T-helper 22 cell (primary cell): ENCODE results near the gene WDHD1.
"Not testable (repeated sequence)": the region's sequence is repeated elsewhere in the genome, so short reads cannot be mapped to it uniquely, and the experiment has no call there.

Experiments used
- DNase-seq: peaks from one replicate; pipeline ENCODE4 v3.0.0-alpha.2; 2020; ENCODE audit warnings: low read depth

The WDHD1 gene

DNA sequence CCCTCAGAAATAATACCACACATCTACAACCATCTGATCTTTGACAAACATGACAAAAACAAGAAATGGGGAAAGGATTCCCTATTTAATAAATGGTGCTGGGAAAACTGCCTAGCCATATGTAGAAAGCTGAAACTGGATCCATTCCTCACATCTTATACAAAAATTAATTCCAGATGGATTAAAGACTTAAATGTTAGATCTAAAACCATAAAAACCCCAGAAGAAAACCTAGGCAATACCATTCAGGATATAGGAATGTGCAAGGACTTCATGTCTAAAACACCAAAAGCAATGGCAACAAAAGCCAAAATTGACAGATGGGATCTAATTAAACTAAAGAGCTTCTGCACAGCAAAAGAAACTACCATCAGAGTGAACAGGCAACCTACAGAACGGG, 74.1 kb downstream of the WDHD1 start:
- DNase-seq, result not testable (repeated sequence)

DNA sequence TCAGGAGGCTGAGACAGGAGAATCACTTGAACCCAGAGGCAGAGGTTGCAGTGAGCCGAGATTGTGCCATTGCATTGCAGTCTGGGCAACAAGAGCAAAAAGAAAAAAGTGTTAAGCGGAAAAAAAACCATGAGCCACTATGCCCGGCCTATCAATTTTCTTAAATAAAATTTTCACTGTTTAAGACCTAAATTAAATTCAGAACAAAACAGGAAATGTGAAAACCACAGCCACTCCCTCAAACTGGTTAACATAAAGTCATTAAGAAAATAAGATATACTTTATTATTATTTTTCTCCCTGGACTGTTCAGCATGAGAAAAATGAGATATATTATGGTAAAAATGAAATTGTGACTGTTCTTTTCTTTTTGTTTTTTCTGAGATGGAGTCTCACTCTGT, 79.7 kb downstream of the WDHD1 start:
- DNase-seq, result no peak

DNA sequence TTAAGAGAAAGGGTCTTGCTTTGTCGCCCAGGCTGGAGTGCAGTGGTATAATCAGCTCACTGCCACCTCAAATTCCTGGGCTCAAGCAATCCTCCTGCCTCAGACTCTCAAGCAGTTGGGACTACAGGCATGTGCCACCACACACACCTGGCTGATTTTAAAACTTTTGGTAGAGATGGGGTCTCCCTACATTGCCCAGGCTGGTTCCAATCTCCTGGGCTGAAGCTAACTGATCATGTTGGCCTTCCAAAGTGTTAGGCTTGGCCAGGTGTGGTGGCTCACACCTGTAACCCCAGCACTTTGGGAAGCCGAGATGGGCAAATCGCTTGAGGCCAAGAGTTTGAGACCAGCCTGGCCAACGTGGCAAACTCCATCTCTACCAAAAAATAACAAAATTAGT, 80.4 kb downstream of the WDHD1 start:
- no peak for DNase-seq

DNA sequence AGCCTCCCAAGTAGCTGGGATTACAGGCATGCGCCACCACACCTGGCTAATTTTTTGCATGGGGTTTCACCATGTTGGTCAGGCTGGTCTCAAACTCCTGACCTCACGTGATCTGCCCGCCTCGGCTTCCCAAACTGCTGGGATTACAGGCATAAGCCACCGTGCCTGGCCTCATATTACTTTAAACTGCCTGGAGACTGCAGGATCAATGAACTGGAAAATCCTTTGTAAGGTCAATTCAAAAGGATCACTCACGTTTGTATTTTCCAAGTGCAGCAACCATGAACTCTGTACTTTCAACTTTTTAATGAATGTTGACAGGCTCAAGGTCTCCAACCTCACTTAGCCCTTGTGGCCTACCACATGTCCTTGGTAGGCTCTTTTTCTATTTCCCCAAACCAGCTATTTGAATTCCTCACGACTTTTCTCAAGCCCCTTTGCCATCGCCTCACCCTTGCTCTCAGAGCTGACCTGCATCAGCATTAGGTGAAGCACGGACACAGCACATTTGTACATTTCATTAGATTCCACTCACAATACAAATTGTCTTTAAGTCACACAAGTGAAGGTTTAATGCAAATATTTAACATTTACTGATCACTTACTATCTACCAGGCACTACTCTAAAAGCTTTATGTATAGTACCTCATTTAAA, 82.0 kb downstream of the WDHD1 start:
- no peak for DNase-seq

DNA sequence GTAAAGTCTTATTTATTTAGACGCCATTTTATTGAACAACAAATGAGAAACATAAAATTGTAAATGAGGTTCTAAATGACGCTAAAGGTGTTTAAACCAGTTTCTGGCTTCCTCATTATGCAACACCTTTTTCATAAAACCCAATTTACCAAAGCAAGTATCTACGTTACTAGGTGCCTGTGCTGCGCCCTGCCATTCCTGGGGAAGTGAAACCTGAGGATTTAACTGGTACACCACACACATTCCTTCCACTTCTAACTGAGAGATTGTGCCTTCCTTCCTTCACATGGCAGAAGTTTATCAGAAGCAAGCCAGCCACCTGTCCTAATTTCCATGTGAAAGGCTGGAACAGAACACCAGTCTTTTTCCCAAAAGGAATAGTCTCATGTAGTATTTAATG, 84.0 kb downstream of the WDHD1 start:
- no peak for DNase-seq

DNA sequence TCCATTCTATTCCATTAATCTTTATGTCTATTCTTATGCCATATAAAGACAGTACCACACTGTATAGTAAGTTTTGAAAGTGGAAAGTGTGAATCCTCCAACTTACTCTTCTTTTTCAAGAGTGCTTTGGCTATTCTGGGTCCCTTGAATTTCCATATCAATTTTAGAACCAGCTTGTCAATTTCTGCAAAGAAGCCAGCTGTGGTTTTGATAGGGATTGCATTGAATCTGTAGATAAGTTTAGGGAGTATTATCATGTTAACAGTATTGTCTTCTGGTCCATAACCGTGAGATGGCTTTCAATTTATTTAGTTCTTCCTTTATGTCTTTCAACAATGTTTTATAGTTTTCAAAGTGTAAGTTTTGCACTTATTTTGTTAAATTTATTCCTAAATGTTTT, 90.1 kb downstream of the WDHD1 start:
- DNase-seq, result no peak

DNA sequence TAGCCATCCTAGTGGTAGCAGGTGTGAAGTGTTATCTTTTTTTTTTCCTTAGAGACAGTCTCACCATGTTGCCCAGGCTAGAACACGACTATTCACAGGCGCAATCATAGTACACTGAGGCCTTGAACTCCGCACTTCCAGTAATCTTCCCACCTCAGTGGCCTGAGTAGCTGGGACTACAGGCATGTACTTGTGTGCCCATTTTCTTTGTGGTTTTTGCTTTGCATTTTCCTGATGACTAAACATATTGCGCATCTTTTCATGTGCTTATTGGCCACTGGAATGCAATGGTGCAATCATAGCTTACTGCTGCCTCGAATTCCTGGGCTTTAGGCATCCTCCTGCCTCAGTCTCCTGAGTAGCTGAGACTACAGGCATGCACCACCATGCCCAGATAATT, 90.9 kb downstream of the WDHD1 start:
- no peak for DNase-seq

DNA sequence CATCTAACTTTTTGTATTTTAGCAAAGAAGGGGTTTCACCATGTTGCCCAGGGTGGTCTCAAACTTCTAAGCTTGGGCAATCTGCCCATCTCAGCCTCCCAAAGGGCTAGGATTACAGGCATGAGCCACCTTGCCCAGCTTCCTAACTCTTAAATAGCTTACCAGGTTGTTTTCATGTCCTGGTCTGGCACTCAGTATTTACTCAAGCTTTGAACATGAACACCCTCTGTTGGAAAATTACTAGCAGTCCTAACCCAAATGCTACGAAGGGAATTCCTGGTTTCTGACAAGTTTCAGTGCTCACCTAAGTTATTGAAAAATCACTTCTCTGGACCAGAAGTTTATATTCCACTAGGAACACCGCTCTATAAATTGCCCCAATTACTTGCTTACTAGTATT, 91.8 kb downstream of the WDHD1 start:
- no peak for DNase-seq

DNA sequence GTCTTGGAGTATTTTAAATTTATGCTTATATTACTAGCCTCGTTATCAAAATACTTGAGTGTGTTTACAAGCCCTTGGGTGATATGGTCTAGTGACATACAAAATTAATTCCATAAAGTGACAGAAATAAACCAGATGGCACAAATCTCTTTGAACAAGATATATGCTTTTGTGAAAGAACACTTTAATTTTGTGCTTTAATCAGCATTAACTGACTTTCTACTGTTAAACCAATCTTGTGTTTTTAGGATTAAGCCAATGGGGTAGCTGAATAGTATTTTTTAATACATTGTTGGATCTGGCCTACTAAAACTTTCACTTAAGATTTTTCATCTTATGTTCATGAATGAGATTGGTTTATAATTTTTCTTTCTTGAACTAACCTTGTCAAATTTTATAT, 93.9 kb downstream of the WDHD1 start:
- DNase-seq, result no peak

DNA sequence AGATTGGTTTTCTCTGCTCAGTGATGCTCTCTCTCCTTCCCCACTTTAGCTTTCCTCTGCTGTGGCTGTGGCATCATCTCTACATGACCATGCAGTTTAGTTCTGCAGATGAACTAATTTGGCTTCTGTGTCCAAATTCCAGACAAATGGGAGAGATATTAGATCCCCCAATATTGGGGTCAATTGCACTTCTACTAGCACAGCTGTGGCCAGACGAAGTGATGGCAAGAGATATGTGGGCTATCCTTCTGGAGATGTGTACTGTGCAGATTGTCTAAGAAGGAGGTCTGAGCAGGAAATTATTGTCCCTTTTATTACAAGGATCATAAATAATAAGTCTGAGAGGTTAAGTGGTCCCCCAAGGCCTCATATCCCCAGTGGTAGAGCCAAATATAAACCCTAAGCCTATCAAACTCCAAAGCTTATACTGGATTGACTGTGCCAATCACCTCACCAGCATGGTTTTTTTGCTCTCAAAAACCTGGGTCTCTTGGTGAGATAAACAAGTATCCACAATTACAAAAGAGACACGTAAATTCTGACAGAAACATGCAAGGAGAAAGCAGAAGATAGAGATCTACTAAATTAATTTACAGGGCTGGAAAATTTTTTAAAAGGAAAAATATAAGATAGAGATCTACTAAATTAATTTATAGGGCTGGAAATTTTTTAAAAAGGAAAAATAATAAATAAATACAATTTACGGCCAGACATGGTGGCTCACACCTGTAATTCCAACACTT, 95.1 kb downstream of the WDHD1 start:
- DNase-seq, result no peak

DNA sequence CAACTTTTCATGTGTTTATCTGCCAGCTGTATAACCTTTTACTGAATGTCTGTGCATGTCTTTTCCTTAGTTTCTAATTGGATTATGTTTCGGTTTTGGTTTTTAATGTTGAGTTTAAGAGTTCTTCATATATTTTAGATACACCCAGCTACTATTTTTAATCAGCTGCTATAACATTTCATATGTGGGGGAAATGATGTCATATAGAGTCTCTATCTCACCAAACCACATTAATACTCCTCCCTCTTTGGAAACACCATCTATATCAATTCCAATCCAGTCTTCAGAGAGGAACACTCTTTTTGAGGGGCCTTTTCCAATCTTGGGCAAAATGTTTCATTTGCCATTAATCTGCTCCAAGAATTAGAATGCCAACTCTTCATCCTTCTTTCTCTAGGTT, 95.8 kb downstream of the WDHD1 start:
- DNase-seq, result no peak

DNA sequence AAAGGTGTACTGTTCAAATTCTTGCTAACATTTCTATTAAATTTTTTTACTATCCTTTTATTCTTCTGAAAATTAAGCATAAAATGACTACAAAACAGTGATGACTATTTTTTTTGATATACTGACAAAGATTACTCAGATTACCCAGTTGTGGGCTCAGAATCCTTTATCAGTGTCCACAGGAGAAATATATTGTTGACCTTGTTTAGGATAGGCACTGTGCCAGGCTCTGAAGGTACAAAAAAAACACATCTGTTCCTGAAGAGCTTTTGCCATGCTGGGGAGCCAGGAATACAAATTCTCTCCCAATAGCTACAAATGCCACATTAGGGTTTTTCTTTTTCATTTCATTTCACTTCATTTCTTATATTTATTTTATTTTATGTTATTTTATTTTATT, 97.3 kb downstream of the WDHD1 start:
- DNase-seq, result no peak

DNA sequence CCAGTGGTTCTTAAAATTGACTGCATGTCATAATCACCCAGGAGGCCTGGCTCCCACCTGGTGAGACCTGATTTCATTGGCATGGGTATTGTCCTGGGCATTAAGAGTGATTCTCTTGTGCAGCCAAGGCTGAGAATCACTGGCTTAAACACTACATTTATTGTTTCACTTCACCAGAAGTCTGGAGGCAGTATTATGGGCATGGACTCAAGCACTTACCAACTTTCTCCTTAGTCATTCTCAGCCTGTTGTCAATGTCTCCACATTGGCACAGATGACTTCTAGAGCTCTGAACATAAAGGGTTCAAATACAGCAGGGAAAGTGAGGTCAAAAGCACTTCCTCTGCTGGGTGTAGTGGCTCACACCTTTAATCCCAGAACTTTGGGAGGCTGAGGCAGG, 98.7 kb downstream of the WDHD1 start:
- DNase-seq, result no peak

DNA sequence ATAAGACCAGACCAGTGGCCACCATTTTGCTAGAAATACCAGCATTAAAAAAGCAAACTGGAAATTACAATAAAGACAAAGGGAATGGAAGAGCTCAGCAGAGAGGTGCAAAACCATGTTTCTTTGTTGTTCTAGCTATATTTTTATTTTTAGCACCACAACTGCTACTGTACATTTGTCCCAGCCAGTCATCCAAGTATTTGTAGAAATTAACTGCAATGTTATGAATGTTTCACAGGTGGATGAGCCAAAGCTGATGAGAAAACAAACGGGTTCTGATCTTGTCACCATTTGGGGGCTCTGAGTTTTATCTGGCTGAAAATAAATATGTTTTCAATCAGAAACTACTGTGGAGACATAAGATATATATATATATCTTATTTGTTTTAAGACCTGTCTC, 99.3 kb downstream of the WDHD1 start:
- DNase-seq, result no peak

DNA sequence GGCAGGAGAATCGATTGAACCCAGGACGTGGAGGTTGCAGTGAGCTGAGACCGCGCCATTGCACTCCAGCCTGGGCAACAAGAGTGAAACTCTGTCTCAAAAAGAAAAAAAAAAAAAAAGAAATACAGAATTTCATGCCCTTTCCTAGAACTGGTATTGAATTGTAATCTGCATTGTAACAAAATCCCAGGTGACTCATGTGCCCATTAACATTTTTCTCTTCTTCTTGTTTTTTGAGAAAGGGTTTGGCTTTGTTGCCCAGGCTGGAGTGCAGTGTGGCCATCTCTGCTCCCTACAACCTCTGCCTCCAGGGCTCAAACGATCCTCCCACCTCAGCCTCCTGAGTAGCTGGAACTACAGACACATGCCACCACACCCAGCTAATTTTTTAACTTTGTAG, 100.3 kb downstream of the WDHD1 start:
- not testable (repeated sequence) for DNase-seq

DNA sequence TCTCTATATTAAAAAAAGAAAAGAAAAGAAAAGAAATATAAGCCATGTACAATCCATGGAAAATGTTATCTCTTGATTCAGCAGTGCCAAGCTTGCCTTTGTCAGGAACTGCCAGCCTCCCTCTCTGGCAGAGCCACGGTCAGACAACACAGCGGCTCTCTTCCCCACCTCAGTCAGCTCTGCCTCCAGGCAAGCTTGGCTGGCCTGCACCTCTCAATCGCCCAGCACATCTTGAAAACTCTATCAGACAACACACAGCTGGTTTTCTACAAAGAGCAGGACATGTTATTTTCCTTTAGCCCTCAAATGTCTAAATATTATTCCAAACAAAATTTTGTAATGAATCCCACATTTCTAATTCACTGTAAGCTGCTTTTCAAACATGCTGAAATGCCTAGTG, 104.3 kb downstream of the WDHD1 start:
- no peak for DNase-seq

DNA sequence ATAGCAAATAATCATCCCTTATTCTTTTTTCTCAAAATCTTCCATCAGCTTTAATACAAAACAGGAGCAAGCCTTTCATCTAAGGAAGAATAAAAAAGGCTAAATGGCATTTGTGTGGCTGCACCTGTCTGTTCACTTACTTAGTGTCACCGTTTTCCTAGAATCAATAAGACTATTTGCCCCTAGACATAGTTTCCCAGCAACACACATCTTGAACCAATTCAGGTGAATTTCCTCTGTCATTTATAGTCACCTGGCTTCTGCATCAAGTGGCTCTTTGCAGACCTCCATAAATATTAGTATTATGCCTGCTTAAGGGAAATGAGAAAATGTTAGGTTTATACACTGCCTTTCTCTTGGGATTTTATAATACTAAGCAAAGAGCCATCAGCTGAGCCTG, 106.8 kb downstream of the WDHD1 start:
- DNase-seq, result no peak

DNA sequence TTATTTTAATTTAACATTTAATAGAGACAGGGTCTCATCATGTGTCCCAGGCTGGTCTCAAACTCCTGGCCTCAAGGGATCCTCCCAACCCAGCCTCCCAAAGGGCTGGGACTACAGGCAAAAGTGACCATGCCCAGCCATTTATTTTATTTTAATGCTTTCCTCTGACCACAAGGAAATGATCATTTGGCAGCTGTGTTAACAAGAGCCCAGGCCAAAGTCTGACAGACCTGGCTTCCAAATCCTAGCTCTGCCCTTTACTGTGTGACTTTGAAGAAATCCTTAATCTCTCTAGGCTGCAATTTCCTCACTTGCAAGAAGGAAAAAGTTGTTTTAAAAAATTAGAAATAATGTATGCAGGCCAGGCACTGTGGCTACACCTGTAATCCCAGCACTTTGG, 107.6 kb downstream of the WDHD1 start:
- DNase-seq, result no peak

DNA sequence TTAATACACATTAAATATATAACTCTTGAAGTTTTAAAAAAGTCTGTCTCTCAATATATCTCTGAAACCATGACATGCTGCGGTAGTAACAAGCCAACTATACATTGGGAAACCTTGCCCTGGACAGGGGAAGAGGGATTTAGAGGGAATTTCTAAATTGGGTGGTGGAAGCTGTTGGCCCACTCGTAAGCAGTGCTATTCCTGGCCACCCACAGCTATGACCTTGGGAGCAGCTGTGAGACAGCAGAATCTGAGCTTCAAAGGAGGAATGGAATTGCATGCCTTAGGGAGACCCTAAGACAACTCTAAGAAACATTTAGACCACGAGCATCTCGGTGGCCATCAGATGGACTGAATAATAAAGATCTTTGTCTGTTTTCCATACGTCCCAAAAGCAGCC, 108.5 kb downstream of the WDHD1 start:
- no peak for DNase-seq

DNA sequence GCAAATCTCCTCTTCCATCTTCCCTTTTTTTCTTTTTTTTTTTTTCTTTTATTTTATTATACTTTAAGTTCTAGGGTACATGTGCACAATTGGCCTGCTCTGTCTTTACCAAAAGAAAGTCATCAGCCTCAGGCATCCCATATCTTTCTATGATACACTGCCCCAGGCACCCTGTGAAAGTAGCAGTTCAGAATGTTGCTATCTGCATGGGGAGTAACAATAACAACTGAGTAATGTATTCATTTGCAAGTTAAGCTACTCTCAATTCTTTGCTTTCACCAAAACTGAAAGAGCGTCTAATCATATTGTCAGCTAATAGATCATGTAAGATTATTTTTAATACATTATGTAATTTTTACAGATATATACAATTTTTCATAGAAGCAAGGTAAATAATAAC, 110.8 kb downstream of the WDHD1 start:
- no peak for DNase-seq

DNA sequence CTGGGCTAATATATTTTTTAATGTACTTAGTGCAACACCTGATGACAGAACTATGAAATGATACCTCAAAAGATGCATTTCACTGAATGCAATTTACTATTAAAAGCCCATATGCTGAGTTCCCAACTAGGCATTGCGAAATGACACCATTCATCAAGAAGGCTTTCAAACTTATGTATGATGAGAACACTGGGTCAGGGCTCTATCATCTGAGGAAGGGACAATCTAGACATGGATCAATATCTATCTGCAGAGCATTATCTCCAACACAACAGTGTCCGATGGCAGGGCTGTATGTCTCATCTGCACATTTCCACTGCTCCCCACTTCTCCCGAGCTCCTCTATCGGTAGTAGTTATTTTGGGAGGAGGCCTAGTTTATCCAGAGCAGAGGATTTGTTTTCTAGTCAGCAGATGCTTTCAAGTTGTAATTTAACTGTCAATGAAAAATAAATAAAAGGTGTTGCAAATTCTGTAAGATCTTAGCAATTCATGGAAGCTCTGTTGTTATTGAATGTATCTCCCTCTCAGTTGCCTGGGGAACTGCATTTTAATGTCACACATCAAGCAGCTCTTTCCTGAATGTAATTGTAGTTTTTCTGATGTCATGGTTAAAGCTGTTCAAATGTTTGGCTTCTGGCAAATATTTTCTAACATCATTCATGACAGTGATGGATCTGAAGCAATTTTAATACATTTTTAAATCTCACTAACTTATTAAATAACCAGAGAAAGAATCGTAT, 116.9 kb downstream of the WDHD1 start:
- DNase-seq, result no peak

DNA sequence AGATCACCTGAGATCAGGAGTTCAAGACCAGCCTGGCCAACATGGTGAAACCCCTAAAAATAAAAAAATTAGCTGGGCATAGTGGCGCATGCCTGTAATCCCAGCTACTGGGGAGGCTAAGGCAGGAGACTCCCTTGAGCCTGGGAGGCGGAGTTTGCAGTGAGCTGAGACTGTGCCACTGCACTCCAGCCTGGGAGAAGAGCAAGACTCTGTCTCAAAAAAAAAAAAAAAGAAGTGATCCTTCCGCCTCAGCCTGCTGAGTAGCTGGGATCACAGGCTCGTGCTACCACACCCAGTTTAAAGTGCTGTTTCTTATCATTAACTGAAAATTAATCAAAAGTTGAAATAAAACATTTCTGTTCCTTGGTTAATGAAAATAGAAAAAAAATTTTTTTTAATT, 117.9 kb downstream of the WDHD1 start:
- not testable (repeated sequence) for DNase-seq

DNA sequence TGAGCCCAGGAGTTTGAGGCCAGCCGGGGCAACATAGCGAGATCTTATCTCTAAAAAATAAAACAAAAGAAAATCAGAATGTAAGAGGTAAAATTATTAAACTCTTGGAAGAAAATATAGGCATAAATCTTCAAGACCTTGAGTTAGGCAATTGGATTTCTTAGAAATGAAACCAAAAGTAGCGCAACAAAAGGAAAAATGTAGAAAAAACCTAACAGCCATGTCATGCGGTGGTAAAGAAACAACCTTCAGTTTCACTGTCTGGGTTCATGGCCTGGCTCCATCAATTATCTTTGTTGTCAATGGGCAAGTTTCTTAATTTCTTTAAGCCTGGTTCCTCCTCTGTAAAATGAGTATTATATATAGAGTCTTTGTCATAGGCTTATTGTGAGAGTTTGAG, 118.7 kb downstream of the WDHD1 start:
- no peak for DNase-seq
